B cell (primary cell): ENCODE measurements around the gene SPTAN1. TPM values are rescaled to one million over a fixed set of nuclear protein-coding genes. Genes with fewer than 3 reads are reported as not detected.

Experiments used
- ATAC-seq: fragments of 200-7000 bp; cut with Tn5 transposase; one replicate; pipeline ENCODE4 v1.10.0; 2021; ENCODE audit warnings: low read depth, mild to moderate bottlenecking, moderate number of reproducible peaks, moderate library complexity
- CTCF ChIA-PET: fragments of 350-600 bp; sonication (Branson Sonifier 250); formaldehyde crosslinking; loops from one replicate; lab custom pipeline; 2021; ENCODE audit warnings: antibody characterized with exemption, inconsistent platforms; lab: Charles Lee
- POLR2A ChIA-PET: fragments of 350-600 bp; sonication (Branson Sonifier 250); formaldehyde crosslinking; loops from one replicate; lab custom pipeline; 2021; ENCODE audit warnings: antibody characterized with exemption; lab: Charles Lee
- DNase-seq: peaks from one replicate; pipeline ENCODE4 v3.0.0; 2013
- H2AFZ ChIP-seq: 2 replicates; pipeline ENCODE4 v1.6.1; 2012; ENCODE audit warnings: mild to moderate bottlenecking, low read depth, low read length; ENCODE audit not compliant: insufficient read depth, poor library complexity, severe bottlenecking
- H3K27ac ChIP-seq, 2 donors: 1 replicate in 1 of 2; 2 replicates in 1 of 2; pipeline ENCODE4 v1.5.1; 2012 to 2013; ENCODE audit warnings: low read length in 2 of 2, mild to moderate bottlenecking in 2 of 2, moderate library complexity in 1 of 2
- H3K27me3 ChIP-seq, 4 experiments: fragments of 200-600 bp in 1 of 4; sonication (generic) in 1 of 4; replicated peaks in 1 of 4; 1 replicate in 2 of 4; 2 replicates in 2 of 4; pipeline versions ENCODE4 v1.6.1 to v1.7.0; 2013 to 2016; ENCODE audit warnings: low read length in 3 of 4, mild to moderate bottlenecking in 2 of 4, mixed read lengths in 1 of 4, moderate library complexity in 1 of 4; ENCODE audit not compliant: insufficient read depth in 4 of 4, control insufficient read depth in 3 of 4; ENCODE audit errors: control extremely low read depth in 1 of 4
- H3K36me3 ChIP-seq, 2 experiments: replicated peaks in 1 of 2; 1 replicate in 1 of 2; 2 replicates in 1 of 2; pipeline versions ENCODE4 v1.6.1 to v1.7.1; 2013; ENCODE audit warnings: low read length in 1 of 2; ENCODE audit not compliant: insufficient read depth in 2 of 2, control insufficient read depth in 1 of 2; ENCODE audit errors: control extremely low read depth in 1 of 2, extremely low read depth in 1 of 2
- H3K4me1 ChIP-seq, 2 donors: fragments of 200-600 bp in 1 of 2; sonication (generic) in 1 of 2; 1 replicate in 1 of 2; 2 replicates in 1 of 2; pipeline versions ENCODE4 v1.5.1 to v1.6.1; 2013 to 2017; ENCODE audit warnings: low read length in 2 of 2; ENCODE audit not compliant: control insufficient read depth in 2 of 2, insufficient read depth in 2 of 2
- H3K4me2 ChIP-seq: replicated peaks from 2 replicates; pipeline ENCODE3; 2012; ENCODE audit warnings: mild to moderate bottlenecking, low read depth, low read length; ENCODE audit not compliant: poor library complexity, severe bottlenecking
- H3K4me3 ChIP-seq, 5 experiments: fragments of 200-600 bp in 1 of 5; sonication (generic) in 1 of 5; 1 replicate in 3 of 5; 2 replicates in 2 of 5; pipeline versions ENCODE4 v1.5.1 to v1.7.0; 2011 to 2016; ENCODE audit warnings: low read length in 4 of 5, mild to moderate bottlenecking in 4 of 5, low read depth in 2 of 5, control low read depth in 1 of 5, moderate library complexity in 1 of 5; ENCODE audit not compliant: insufficient read depth in 1 of 5; ENCODE audit errors: control extremely low read depth in 1 of 5, extremely low read depth in 1 of 5
- H3K79me2 ChIP-seq: fragments of 200-600 bp; sonication (generic); one replicate; pipeline ENCODE4 v1.6.0; 2016; ENCODE audit warnings: low read length; ENCODE audit not compliant: control insufficient read depth, insufficient read depth
- H3K9ac ChIP-seq: fragments of 200-600 bp; sonication (generic); 2 replicates; pipeline ENCODE4 v1.6.1; 2017; ENCODE audit warnings: mild to moderate bottlenecking, low read length, moderate library complexity
- H3K9me3 ChIP-seq, 3 donors: one replicate each; pipeline versions ENCODE4 v1.6.1 to v1.7.1; 2013; ENCODE audit warnings: low read length in 2 of 3; ENCODE audit not compliant: control insufficient read depth in 2 of 3, insufficient read depth in 1 of 3; ENCODE audit errors: control extremely low read depth in 1 of 3
- H4K20me1 ChIP-seq: 2 replicates; pipeline ENCODE4 v1.6.0; 2012; ENCODE audit warnings: mild to moderate bottlenecking, low read length; ENCODE audit not compliant: insufficient read depth, control insufficient read depth, poor library complexity, severe bottlenecking
- H3K27ac Mint-ChIP-seq: one replicate; pipeline ENCODE4 v1.8.0; 2021; ENCODE audit warnings: mixed read lengths
- H3K27me3 Mint-ChIP-seq: one replicate; pipeline ENCODE4 v1.8.0; 2021; ENCODE audit warnings: mixed read lengths
- H3K4me1 Mint-ChIP-seq: one replicate; pipeline ENCODE4 v1.8.0; 2021; ENCODE audit warnings: mixed read lengths
- H3K4me3 Mint-ChIP-seq: one replicate; pipeline ENCODE4 v1.8.0; 2021; ENCODE audit warnings: mixed read lengths
- H3K9me3 Mint-ChIP-seq: one replicate; pipeline ENCODE4 v1.8.0; 2022; ENCODE audit warnings: mixed read lengths; ENCODE audit not compliant: insufficient read depth
- CTCF ChIP-seq: fragments of 200-600 bp; IDR thresholded peaks from one replicate; pipeline ENCODE4 v1.8.0; 2022; ENCODE audit warnings: antibody characterized with exemption, mild to moderate bottlenecking
- EZH2 ChIP-seq: IDR thresholded peaks from 2 replicates; pipeline ENCODE4 v1.6.1; 2012; ENCODE audit warnings: borderline replicate concordance, low read depth, mild to moderate bottlenecking, moderate library complexity, low read length; ENCODE audit not compliant: insufficient read depth, poor library complexity, severe bottlenecking
- WGBS: methylation state at CpG from one replicate; pipeline ENCODE4 v1.1.5; 2013; ENCODE audit warnings: missing lambda C conversion rate; ENCODE audit not compliant: insufficient coverage; 5-methylcytosine and 5-hydroxymethylcytosine counted together
- intact Hi-C: fragments of 100-400 bp; cut with micrococcal nuclease; formaldehyde crosslinking; loops from one replicate; pipeline ENCODE4 v1.10.0; 2022
- polyA plus RNA-seq: library from polyadenylated mRNA; depleted of rRNA; stranded (reverse); fragments of >200 nt; gene quantifications from 2 replicates; pipeline ENCODE4 v1.2.3, GENCODE V29; 2012
- total RNA-seq, 2 donors: library from RNA; stranded (reverse); fragments of 120-200 nt in 1 of 2; gene quantifications; 1 replicate in 1 of 2; 2 replicates in 1 of 2; pipeline versions ENCODE4 v1.2.3 to v1.2.4, GENCODE V29; 2013 to 2022

SPTAN1 gene
- total and polyA plus RNA-seq, 2 donors (not counting 1 experiment from before 2014, with no cell fraction given), result 129 to 351 TPM

- intact Hi-C loops, result no loop called here
- Mint-ChIP-seq H3K9me3 (no peaks in the 10 kb centered on the region), H3K4me3 (no peak overlapping the region), H3K27ac (no peak overlapping the region), H3K4me1 (no peaks in the 10 kb centered on the region), H3K27me3 (no peaks in the 10 kb centered on the region)
- POLR2A ChIA-PET, result no interaction called here
- Histone ChIP-seq H2AFZ (no peak overlapping the region), H3K4me2 (no peak overlapping the region), H3K79me2 (peaks cover 3% of the 10 kb centered on the region), H3K4me3 (no peak overlapping the region), H3K27me3 (no peaks in the 10 kb centered on the region), H3K9me3 (peaks cover 0 to 3% (median 0%) of the 10 kb centered on the region in 3 donors), H4K20me1 (peaks cover 14% of the 10 kb centered on the region), H3K4me1 (no peaks in the 10 kb centered on the region), H3K27ac (no peak overlapping the region), H3K9ac (no peak overlapping the region), H3K36me3 (peaks cover 14 to 62% of the 10 kb centered on the region in 2 experiments)
- ATAC-seq, result no peak
- CTCF ChIA-PET, result no interaction called here
- WGBS, result 86% methylated on average over 11 of the region's 13 CpGs
- DNase-seq, result no peak
- no peak for TF ChIP-seq EZH2
- TF ChIP-seq CTCF, result no peak
Observed at GRCh38 chr9:128523199-128523925, 29.0 kb upstream of the SPTAN1 start.

- Histone ChIP-seq H3K9ac (no peak overlapping the region), H3K4me3 (no peak overlapping the region), H3K79me2 (no peaks in the 10 kb centered on the region), H3K27ac (no peak overlapping the region), H3K27me3 (no peaks in the 10 kb centered on the region), H3K36me3 (peaks cover 15 to 69% of the 10 kb centered on the region in 2 experiments), H4K20me1 (peaks cover 4% of the 10 kb centered on the region), H3K4me1 (no peaks in the 10 kb centered on the region), H3K9me3 (no peaks in the 10 kb centered on the region), H3K4me2 (no peak overlapping the region), H2AFZ (no peak overlapping the region)
- ChIA-PET POLR2A (no interaction called here), CTCF (no interaction called here)
- no peak for DNase-seq
- TF ChIP-seq CTCF (no peak), EZH2 (no peak)
- Mint-ChIP-seq H3K4me1 (no peaks in the 10 kb centered on the region), H3K27me3 (no peaks in the 10 kb centered on the region), H3K27ac (no peak overlapping the region), H3K9me3 (no peaks in the 10 kb centered on the region), H3K4me3 (no peak overlapping the region)
- no CpG with 5 or more reads among the region's 2 CpGs for WGBS
- no peak for ATAC-seq
- intact Hi-C loops, result no loop called here
Observed at GRCh38 chr9:128526720-128527119, 25.7 kb upstream of the SPTAN1 start.
